Measurements from ENCODE around the gene ZNF17. TPM values are rescaled to one million over a fixed set of nuclear protein-coding genes. Genes with fewer than 3 reads are reported as not detected.
A peak's percentile ranks its signal among the peaks of the same experiment; 100 is the strongest.
"Not testable (repeated sequence)": the region's sequence is repeated elsewhere in the genome, so short reads cannot be mapped to it uniquely, and the experiment has no call there.

The ZNF17 gene
- 10 to 100 TPM in 3 of 12 donors, 1 to 10 TPM in 8, not detected in 1; 6.3 to 16.4 (median 8.4) TPM for polyA plus RNA-seq (ENCODE audit: insufficient read length in 12 of 12)
- long read RNA-seq, donor 1, partial matches to known transcripts = 0 of 4 reads
- long read RNA-seq, donor 1, other reads (novel, unspliced or antisense) = 0 of 4 reads
- long read RNA-seq, donor 2, partial matches to known transcripts = 0 of 2 reads
- long read RNA-seq, donor 2, other reads (novel, unspliced or antisense) = 0 of 2 reads
- long read RNA-seq, donor 3, partial matches to known transcripts = 0 of 2 reads
- long read RNA-seq, donor 3, other reads (novel, unspliced or antisense) = 0 of 2 reads
- long read RNA-seq, donor 4, partial matches to known transcripts = 0 of 1 reads
- long read RNA-seq, donor 4, other reads (novel, unspliced or antisense) = 0 of 1 reads
- long read RNA-seq, donor 5, partial matches to known transcripts = 0 of 3 reads
- long read RNA-seq, donor 5, other reads (novel, unspliced or antisense) = 0 of 3 reads
- long read RNA-seq, donor 6, partial matches to known transcripts = 0 of 5 reads
- long read RNA-seq, donor 6, other reads (novel, unspliced or antisense) = 0 of 5 reads
- long read RNA-seq, donor 7, partial matches to known transcripts = 0 of 4 reads
- long read RNA-seq, donor 7, other reads (novel, unspliced or antisense) = 0 of 4 reads
- long read RNA-seq, donor 8, partial matches to known transcripts = 0 of 2 reads
- long read RNA-seq, donor 8, other reads (novel, unspliced or antisense) = 0 of 2 reads
- long read RNA-seq, donor 9, partial matches to known transcripts = 0 of 4 reads
- long read RNA-seq, donor 9, other reads (novel, unspliced or antisense) = 0 of 4 reads
- long read RNA-seq, donor 10 = 0 reads
- long read RNA-seq, donor 11, partial matches to known transcripts = 0 of 5 reads
- long read RNA-seq, donor 11, other reads (novel, unspliced or antisense) = 0 of 5 reads

- DNase-seq = peak; percentile 95
Measured at GRCh38 chr19:57410877-57411671, at the start of gene ZNF17. ZNF17 (plus strand) TSS chr19:57411161; CDS start chr19:57413616, 2,455 bp downstream.

- DNase-seq = no peak
Measured at GRCh38 chr19:57362419-57362818, 48.5 kb upstream of the ZNF17 start.

GRCh38 chr19:57362997-57363687 lies 47.8 kb upstream of the ZNF17 start, which contains the start of the genes TRAPPC2B and ZNF547:
TRAPPC2B (plus strand) TSS chr19:57363551; CDS start chr19:57364834, 1,283 bp downstream.
ZNF547 (plus strand) TSS chr19:57363551; CDS start chr19:57368556, 5,005 bp downstream.
- DNase-seq = peak; percentile 100

DNA sequence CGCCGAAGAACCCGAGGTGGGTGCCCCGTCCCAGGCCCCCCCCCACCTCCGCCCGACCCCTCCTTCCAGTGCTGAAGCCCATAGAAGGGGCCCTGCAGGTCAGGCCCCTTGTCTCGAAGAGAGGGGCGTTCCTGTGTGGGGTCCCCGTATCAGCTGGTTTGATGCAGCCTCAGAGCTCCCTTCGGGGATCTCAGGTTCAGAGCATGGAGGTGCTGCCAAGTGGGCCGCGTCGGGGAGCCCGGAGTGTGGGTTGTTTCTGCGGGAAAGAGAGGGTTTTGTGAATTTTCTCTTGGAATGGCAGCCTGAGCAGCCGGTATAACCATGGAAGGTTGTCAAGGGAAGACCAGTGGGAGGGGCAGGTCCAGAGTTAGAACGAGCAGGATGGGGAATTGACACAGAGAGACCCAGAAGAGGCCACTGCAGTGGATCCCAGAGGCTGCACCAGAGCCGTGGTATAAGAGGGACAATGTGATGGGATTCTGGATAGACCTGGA lies 47.2 kb upstream of the ZNF17 start:
- peak; percentile 31 for DNase-seq

- DNase-seq = no peak
Measured at GRCh38 chr19:57366776-57367175, 44.2 kb upstream of the ZNF17 start.

DNA sequence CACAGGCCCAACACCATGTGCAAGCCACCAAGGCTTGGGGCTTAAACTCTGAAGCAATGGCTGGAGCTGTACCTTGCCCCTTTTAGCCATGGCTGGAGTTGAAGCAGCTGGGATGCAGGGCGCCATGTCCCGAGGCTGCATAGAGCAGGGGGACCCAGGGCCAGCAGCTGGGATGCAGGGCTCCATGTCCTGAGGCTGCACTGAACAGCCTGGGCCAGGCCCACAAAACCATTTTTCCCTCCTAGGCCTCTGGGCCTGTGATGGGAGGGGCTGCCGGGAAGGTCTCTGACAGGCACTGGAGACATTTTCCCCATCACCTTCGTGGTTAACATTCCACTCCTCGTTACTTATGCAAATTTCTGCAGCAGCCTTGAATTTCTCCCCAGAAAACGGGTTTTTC lies 36.8 kb upstream of the ZNF17 start:
- no peak for DNase-seq

GRCh38 chr19:57374647-57375046 lies 36.3 kb upstream of the ZNF17 start:
- not testable (repeated sequence) for DNase-seq

DNA sequence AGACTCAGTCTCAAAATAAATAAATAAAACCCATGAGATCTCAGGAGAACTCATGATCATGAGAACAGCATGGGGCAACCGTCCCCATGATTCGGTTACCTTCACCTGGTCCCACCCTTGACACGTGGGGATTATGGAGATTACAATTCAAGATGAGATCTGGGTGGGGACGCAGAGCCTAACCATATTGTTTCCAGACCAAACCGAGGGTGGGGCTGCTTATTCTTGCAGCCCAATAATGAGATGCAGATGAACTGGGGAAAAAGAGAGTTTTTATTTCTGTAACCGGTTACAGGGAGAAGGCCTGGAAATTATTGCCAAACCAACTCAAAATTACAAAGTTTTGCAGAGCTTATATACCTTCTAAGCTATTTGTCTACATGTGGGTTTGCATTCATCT lies 34.8 kb upstream of the ZNF17 start:
- no peak for DNase-seq

GRCh38 chr19:57377498-57378146 lies 33.3 kb upstream of the ZNF17 start:
- no peak for DNase-seq

- DNase-seq = no peak
Measured at GRCh38 chr19:57380923-57381322, 30.0 kb upstream of the ZNF17 start.

DNA sequence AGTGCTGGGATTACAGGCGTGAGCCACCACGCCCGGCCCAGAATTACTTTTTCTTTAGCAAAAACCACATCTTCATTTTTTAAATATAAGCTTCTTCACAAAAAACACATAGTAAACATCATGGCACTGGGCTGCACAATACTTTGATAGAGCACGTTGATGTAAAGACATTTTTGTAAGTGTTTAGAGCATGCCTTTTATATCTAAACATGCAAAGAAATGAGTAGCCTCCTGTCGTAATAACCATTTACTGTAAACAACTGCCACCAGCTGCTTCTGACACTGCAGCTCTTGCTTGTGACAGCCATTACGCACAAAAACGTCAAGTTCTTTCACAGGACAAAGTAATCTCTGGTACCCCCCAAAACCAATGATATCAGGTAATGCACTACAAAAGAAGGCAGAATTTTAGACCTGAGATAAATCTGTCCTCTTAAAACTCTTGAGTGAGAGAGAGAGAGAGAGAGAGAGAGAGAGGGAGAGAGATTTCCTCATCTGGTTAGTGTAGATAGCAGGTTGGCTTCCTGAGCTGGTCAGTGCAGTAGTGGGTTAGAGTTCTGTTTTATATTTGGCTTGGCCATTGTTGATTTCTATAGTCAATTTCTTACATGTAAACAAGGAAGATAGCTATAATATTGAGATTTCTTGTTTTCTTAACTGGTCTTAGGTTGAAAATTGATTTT lies 28.0 kb upstream of the ZNF17 start:
- no peak for DNase-seq

DNA sequence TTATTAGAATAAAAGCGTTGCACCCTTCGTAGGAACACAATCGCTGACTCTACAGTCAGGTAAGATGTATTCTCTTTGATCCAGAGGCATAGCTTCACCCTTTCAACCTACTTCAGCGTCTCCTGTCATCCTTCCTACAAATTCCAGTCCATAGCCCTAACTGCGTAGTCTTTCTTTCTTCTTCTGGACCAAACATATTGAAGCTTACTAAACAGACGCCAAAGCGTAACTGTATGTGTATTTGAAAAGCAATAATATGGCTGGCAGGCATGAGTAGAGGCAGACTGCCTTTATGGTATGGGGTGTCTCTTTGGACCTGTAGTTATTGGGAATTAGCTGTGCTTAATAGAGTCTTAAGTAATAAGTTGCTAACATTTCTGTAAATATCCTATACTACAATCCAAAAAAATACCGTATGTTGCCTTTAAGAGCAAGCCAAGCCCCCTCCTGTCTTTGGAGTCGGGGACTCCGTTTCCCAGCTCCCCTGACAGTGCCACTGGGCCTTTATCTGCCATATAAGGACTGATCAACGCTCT lies 21.7 kb upstream of the ZNF17 start:
- no peak for DNase-seq

DNA sequence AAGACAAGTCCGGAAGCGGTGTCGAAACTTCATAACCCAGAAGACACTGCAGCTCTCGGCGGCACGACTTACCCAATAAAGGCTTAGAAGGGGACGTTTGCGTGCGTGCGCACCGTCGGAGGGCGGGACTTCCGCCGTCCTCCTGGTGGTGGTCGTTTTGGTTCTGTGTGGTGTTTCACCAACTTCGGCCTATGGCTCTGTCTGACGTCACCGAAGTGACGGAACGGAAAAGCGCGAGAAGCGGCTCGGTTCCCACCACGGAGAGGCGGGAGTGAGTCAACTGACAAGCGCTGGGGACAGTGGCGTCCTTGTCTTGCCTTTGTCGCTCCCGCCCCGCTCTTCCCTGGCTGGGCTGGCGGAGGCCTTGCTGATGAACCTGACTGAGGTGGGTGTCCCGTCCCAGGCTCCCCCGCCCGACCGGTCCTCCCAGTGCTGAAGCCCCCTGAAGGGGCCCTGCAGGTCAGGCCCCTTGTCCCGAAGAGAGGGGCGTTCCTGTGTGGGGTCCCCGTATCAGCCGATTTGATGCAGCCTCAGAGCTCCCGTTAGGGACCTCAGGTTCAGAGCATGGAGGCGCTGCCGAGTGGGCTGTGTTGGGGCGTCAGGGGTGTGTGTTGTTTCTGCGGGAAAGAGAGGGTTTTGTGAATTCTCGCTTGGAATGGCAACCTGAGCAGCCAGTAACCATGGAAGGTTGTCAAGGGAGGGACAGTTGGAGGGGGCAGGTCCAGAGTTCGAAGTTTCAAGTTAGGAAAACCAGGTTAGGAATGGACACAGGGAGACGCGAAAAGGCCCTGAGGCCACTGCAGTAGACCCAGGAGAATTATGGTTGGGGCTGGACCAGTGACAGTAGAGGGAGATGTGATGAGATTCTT lies 21.0 kb upstream of the ZNF17 start, which contains the start of gene ZNF548:
Gene ZNF548 (plus strand): TSS at position 125 of the 869 bp plus-strand sequence. CDS start 246 bp downstream, at position 371.
- DNase-seq = peak; percentile 98

- no peak for DNase-seq
Measured at GRCh38 chr19:57395710-57396109, 15.3 kb upstream of the ZNF17 start.

DNA sequence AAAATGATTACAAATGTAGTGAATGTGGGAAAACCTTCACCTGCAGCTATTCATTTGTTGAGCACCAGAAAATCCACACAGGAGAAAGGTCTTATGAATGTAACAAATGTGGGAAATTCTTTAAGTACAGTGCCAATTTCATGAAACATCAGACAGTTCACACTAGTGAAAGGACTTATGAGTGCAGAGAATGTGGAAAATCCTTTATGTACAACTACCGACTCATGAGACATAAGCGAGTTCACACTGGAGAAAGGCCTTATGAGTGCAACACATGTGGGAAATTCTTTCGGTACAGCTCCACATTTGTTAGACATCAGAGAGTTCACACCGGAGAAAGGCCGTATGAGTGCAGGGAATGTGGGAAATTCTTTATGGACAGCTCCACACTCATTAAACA lies 12.1 kb upstream of the ZNF17 start:
- DNase-seq = no peak

- no peak for DNase-seq
Measured at GRCh38 chr19:57403737-57404563, 7.0 kb upstream of the ZNF17 start.

DNA sequence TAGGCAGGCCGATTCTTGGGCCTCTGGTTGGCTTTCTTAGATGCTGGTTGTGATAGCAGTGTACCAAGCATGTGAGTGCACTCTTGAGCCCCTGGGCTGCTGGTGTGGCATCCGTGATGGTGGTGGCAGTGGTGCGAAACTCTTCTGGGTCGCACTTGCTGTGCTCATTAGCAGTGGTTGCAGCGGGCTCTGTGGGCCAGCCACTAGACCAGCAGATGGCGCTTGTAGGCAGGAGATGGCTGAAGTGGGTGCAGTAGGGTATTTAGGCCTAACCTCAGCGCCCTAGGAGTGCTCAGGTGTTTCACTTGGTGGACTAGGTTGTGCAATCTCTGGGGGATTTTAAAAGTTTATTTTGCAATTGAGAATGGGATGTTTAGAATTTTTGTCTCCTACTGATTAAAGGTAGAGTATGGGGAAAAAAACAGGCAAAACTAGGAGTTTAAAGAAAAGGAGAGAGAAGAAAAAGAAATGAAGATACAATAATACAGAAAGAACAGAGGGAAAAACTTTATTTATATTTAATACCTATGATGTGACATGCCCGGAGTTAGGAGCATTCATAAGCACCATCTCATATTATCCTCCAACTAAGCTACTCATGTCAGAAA lies 4.3 kb upstream of the ZNF17 start:
- peak; percentile 34 for DNase-seq

Data from muscle of arm (tissue), 14 donors.